Activated CD4-positive, CD25-positive, alpha-beta regulatory T cell treated with anti-CD3 and anti-CD28 coated beads, Interleukin-2, amount 50 U/mL, for 24 hours (primary cell): ENCODE data around the gene CPSF4L.
"Not testable (repeated sequence)": the region's sequence is repeated elsewhere in the genome, so short reads cannot be mapped to it uniquely, and the experiment has no call there.

Source experiments
- ATAC-seq, 2 donors: fragments of 150-1000 bp; cut with Tn5 transposase; one replicate each; pipeline ENCODE4 v1.10.0; 2021; ENCODE audit warnings: mild to moderate bottlenecking in 1 of 2, moderate library complexity in 1 of 2

CPSF4L gene

DNA sequence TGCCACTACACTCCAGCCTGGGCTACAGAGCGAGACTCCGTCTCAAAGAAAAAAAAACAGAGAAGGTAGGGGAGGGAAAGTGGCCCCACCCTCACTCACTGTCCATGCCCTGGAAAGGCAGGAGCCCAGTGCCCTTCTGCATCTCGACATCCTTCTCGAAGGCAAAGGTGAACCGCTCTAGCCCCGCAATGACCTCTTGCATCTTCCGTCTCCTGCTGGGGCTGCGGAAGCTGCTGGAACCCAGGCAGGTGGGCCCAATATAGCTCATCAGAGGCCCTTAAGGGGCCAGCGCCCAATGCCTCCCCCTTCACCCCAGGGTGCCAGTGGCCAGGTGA lies at the start of gene CPSF4L:
CPSF4L (minus strand) TSS at position 264 of the 335 bp plus-strand sequence; CDS start at position 202, 62 bp downstream.
- ATAC-seq = no peak

DNA sequence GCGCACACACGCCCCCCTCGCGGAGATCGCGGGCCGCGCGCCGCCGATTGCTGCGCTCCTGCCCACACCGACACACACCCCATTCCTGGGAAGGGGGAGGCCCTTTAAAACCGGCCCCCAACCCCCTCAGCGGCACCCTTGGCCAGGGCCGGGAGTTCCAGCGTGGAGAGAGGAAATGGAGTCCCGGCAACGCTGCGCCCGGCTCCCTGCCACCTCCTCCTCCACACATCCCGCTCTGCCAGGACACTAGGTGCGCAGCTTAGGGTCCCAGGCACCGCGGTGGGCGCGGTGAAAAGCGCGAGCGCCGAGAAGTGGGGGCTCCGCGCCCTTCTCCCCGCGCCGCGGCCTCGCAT lies 49.7 kb upstream of the CPSF4L start:
- ATAC-seq = no peak

DNA sequence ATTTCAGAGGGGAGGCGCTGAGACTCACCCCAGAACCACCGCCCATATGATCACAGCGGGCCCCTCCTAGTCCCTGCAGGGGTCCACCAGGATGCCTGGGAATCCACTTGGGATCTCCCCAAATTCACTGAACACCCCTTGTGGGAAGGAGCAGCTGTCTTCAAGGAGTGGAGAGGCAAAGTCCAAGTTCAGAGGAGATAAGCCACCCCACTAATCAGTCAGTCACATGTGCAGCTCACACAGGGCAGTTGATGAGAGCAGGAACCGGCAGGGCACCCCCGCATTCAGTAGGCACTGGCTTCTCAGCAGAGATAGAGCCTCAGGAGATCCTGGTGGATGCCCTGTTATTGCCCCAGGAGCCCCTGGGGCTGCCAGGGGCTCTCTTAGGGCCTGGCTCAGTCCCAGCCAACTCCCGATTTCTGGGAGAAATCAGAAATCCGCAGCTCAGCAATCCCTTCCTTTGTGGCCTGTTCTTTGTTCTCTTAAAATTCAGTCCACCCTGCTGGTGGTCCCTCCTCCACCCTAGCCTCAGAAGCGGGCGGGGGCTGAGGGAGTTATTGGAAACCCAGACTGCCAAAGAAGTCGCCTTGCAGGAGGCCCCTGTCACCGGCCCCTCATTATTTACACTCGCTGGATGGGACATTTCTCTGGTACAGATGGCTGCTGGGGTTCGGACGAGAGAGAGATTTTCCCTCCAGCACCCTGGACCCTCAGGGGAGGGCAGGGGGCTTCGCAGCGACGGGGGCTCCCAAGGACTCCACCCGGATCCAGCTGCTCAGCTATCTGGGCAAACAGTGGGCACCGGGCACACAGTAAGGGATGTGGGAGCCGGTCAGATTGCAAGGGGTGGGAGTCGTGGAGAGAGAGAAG lies 48.3 kb upstream of the CPSF4L start:
- ATAC-seq = no peak

- not testable (repeated sequence) for ATAC-seq
These were observed 47.3 kb upstream of the CPSF4L start for GRCh38 chr17:73308959-73309358.

DNA sequence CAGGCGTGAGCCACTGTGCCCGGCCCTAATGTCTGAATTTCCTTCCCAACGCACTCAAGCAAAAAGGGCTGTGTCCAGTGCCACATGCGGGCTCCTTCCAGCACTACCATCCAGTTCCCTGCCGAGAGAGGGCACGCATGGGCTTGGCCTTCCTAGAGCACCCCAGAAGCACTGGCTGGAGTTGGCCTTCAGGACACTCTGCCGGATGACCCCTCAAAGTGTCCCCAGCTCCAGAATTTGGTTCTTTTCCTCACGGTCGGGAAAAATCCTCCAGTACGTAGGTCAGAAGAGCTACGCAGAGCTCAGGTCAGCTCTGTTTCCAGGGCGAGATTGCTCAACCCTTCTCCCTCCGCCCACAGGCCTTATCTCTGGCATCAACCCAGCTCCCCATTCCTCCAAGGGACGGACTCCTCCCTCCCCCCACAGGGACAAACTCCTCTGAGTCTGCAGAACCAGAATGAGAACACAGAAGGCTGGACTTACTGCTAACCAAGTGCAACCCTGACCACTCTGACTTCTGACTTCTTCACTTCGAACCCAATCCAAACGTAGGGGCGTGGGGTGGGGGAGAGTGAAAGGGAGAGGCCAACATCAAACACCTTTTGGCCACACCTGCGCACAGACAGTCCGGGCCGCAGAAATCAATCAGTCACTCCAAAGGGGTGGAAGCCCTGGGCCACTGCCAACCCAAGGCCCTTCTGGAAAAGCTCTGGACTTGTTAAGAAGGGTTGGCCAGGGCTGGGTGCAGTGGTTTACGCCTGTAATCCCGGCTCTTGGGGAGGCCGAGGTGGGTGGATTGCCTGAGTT lies 46.5 kb upstream of the CPSF4L start:
- no peak for ATAC-seq

DNA sequence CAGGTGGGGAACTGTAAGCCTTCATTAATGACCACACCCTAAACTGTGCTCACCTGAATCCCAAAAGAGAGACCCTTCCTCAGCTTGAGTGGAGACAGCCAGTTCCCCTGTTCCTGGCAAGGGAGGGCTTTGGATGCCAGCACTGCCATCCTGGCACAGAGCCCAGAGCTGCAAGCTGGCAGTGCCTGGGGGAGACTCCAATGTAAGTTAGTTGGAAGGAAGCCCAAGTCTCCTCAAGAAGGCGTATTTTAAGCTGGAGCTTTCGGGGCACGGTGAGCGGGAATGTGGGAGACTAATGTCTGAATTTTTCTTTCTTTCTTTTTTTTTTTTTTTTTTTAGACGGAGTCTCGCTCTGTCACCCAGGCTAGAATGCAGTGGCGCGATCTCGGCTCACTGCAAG lies 45.5 kb upstream of the CPSF4L start:
- ATAC-seq = no peak

DNA sequence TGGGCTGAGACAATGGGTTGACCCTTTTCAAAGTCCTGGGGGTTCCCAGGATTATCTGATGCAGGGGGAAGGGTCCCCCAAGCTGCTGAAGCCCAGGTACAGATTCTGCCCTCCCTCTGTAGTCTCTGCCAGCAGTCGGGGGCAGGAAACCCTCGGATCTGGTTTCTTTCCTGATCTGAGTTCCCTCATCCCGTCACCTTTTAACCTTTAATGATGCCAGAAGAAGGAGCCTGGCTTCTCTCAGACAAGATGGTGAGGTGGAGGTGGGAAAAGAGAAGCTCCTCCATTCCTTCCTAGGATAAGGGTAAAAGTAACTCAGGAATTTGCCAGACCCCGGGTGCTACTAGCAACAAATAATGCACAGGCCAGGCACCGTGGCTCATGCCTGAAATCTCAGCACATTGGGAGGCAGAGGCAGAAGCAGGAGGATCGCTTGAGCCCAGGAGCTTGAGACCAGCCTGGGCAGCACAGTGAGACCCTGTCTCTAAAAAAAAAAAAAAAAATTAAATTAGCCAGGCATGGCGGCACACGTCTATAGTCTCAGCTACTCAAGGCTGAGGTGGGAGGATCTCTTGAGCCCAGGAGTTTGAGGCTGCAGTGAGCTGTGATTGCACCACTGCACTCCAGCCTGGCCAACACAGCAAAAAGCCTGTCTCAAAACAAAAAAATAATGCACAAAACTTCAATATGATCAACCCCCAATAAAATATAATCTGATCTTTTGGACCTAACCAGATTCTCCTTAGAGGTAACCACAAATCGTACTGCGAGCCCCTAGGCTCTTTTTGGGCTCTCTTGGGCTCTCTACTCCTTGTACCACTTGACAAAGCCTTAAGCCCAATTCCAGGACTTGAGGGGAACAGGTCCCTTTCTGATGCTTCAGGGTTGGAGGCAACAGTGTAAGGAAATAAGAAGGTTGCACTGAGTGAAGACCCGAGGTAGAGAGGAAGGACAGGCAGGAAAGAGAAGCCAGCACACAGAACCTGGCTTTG lies 44.5 kb upstream of the CPSF4L start:
- no peak for ATAC-seq

DNA sequence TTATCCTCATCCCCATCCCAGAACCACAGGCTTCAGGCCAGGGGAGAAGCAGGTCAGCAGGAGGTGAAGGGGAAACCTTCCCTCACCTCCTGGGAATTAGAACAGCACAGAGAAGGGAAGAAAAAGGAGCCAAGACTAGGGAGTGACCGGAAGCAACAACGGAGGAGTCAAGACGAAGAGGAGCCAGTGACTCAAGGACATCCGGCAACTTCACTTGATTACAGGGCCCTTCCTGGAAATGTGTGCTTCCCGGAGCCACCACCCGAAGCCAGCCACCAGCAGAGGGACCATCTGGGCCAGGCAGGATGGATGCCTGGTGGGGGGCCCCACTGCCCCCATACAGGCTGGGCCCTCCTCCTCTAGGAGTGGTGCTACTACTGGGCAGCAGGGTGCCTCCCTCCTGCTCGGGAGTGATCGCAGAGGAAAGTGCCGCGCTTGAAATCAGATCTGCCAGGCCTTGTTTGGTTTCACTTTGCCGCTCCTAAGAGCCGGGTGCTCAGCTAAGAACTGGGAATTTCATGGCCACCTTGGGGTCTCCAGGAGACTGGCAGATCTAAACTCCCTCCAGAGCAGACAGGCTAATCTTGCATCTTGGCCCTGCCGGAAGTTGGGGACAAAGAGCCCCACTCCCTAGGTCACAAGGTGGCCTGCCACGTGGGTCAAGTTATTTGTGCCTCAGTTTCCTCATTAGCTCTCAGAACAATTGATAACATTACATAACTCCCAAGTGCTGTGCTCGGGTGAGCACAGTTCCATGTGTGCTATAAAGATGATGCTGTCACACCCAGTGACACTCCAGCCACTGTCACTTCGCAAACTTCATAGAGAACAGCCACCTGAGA lies 43.5 kb upstream of the CPSF4L start:
- ATAC-seq = no peak

DNA sequence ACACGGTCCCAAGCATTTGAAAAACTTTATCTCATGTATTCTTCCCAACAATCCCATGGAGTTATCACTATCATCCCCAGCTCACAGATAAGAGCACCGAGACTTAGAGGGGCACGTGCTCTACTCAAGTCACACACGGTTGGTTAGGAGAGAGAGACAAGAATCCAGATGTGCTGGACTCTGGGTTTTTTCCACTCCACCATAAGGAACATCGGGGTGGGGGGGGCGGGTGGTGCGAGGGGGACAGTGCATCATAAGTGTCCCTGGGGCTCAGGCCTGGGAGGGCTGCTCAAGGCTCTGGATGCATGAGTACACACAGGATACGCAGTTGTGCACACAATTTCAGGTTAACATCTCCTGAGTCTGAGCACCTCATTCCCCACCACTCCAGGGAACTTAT lies 42.8 kb upstream of the CPSF4L start:
- ATAC-seq = no peak

- ATAC-seq = no peak
These were observed 40.5 kb upstream of the CPSF4L start for GRCh38 chr17:73302189-73302588.

DNA sequence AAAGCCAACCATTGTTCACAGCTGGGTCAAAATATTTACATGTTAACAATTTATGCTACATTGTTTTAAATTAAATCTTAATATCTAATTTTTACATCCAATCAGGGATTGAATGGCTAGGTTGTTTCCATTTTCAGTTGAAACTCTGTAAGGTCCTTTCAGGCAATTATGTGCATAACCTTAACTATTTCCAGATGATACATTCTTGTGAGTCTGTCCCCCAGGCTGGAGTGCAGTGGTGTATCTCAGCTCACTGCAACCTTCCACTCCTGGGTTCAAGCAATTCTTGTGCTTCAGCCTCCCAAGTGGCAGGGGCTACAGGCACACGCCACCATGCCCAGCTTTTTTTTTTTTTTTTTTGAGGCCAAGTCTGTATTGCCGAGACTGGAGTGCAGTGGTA lies 39.7 kb upstream of the CPSF4L start:
- ATAC-seq = no peak

DNA sequence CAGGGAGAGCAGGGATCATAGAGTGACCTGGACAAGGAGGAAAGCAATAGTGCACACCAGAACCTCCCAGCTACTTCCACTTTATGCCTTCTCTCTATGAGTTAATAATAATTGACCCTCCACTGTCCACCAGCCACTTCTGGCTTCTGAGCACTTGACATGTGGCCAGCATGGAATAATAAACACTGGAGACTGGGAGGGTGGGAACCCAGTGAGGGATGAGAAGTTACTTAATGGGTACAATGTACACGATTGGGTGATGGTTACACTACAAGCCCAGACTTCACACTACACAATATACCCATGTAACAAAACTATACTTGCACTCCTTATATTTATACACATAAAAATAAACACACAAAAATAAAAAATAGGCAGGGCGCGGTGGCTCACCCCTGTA lies 38.7 kb upstream of the CPSF4L start:
- no peak for ATAC-seq

- ATAC-seq = no peak
These were observed 36.5 kb upstream of the CPSF4L start for GRCh38 chr17:73297934-73298861.

DNA sequence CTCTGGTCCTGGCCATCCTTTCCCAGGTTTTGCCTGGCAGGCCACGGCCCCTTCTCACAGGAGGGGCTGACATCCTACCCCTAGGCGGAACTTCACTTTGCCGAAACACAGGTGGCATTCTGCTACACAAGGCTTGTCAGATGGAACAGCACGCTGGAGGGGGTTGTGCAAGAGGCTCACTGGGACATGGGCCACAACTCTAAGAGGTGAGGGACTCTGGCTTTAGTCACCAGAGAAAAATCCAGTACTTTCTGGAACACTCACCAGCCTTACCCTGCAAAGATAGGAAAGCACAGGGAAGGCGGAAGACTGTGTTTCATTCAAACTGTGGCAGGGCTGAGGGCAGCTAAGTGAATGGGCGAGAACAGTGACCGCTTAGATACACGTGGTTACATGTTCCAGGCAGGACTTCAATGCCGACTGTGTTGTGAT lies 31.8 kb upstream of the CPSF4L start:
- no peak for ATAC-seq

- ATAC-seq = no peak
These were observed 31.4 kb upstream of the CPSF4L start for GRCh38 chr17:73293031-73293430.

DNA sequence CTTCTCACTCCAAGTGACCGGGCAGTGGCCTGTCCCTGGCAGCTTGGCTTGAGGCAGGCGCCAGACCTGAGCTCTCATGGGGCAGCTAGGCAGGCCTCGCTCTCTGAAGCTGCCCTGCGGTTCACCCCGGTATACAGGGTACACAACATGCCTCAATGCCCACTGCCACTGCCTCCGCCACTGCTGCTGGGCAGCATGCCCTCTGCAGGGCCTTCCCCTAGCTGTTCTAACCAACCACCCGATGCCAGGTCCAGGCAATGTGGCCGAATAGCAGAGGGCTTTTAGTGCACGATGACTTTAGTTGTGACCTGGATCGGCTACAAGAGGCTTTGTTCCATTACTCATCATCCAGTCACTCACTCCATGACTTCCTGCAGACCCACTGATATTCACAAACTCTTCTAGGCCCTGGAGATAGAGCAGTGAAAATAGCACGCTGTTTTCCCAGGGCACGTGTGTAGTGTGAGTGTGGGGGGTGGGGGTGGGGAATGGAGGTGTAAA lies 30.4 kb upstream of the CPSF4L start:
- no peak for ATAC-seq

- peak in 1 of 2 donors; percentile 27 for ATAC-seq
These were observed 29.7 kb upstream of the CPSF4L start for GRCh38 chr17:73291260-73291801.

DNA sequence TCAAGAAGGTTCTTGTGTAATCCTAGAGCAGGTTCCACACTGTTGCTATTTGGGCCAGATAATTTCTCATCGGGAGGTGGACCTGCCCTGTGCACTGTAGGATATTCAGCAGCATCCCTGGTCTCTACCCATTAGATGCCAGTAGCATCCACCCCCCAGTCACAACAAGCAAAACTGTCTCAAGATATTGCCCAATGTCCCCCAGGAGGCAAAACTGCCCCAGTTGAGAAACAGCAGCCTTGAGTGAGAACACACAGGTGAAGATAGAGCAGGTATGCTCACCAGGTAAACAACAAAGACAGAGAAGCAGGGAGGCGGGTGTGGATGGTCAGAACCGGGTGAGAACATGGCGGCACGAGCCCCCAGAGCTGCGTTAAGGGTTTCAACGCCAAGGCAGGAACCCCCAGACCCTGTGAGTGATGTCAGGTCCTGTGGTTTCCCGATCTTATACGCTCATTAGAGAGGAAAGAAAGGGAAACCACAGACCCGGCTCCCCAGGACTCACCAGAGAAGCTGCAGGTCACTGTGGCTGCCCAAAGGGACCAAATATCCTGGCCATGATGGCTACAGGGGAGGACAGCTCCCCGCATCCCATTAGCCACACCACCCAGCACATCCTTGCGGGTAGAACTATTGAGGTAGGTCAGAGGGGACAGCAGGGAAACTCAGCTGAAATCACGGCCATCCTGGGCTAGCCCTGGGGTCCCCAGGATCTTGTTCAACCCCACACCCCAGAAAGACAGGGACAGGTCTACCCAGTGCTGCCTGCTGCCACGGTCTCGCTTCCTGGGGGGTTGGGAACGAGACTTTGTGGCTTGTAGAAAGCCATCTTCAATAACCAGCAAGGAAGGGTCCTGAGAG lies 28.9 kb upstream of the CPSF4L start:
- ATAC-seq = no peak
